T-helper 17 cell (primary cell): ENCODE data around the gene POP5. TPM values are rescaled to one million over a fixed set of nuclear protein-coding genes. Genes with fewer than 3 reads are reported as not detected.

Source experiments
- total RNA-seq, 4 donors: library from RNA in 2 of 4; stranded (reverse) in 2 of 4; gene quantifications; one replicate each; pipeline ENCODE4 v1.2.3 and lab custom pipeline; 2022 to 2026

Gene POP5
- total RNA-seq, 2 donors from 2014 or later: 26.8 to 28.7 TPM

Other genes with a start within 250 kb of the POP5 start
- not detected for gene MSI1, start 212.2 kb downstream of the POP5 start, total RNA-seq
- 100 to 1,000 TPM; 136 to 144 TPM for gene COX6A1, start 143.3 kb downstream of the POP5 start, total RNA-seq
- gene TRIAP1, start 135.0 kb downstream of the POP5 start, total RNA-seq: 10 to 100 TPM; 18.6 to 21.9 TPM
- gene GATC, start 135.0 kb downstream of the POP5 start, total RNA-seq: 10 to 100 TPM; 15.6 to 18.7 TPM
- gene SRSF9, start 111.7 kb downstream of the POP5 start, total RNA-seq: 100 to 1,000 TPM; 122 to 124 TPM
- 10 to 100 TPM; 70.2 to 72.2 TPM for gene DYNLL1, start 85.3 kb downstream of the POP5 start, total RNA-seq
- 10 to 100 TPM; 11.7 to 11.8 TPM for gene COQ5, start 52.2 kb downstream of the POP5 start, total RNA-seq
- 100 to 1,000 TPM; 372 to 430 TPM for gene RNF10, start 47.0 kb downstream of the POP5 start, total RNA-seq
- gene CABP1, start 59.2 kb upstream of the POP5 start, total RNA-seq: not detected
- gene MLEC, start 105.7 kb upstream of the POP5 start, total RNA-seq: 10 to 100 TPM; 21.8 to 31.0 TPM
- gene UNC119B, start 129.1 kb upstream of the POP5 start, total RNA-seq: 10 to 100 TPM; 15.2 to 16.2 TPM
- 10 to 100 TPM in 1 of 2 donors, 1 to 10 TPM in 1; 9.1 to 10.8 TPM for gene ACADS, start 144.4 kb upstream of the POP5 start, total RNA-seq